ENCODE measurements around the gene EIF1B. TPM values are rescaled to one million over a fixed set of nuclear protein-coding genes. Genes with fewer than 3 reads are reported as not detected.

Gene EIF1B
- total RNA-seq, 1 donor from 2014 or later, result 18.9 TPM

GRCh38 chr3:40299130-40299720 lies 10.3 kb upstream of the EIF1B start:
- H3K27me3 ChIP-seq, result no peaks in the 10 kb centered on the region
- no peaks in the 10 kb centered on the region for H3K4me1 ChIP-seq
- H3K36me3 ChIP-seq, result no peaks in the 10 kb centered on the region
- no peak overlapping the region for H3K4me3 ChIP-seq
- TF ChIP-seq POLR2A (IDR thresholded peaks at IDR 0.05), result no peak
- TF ChIP-seq, protein P1, sequence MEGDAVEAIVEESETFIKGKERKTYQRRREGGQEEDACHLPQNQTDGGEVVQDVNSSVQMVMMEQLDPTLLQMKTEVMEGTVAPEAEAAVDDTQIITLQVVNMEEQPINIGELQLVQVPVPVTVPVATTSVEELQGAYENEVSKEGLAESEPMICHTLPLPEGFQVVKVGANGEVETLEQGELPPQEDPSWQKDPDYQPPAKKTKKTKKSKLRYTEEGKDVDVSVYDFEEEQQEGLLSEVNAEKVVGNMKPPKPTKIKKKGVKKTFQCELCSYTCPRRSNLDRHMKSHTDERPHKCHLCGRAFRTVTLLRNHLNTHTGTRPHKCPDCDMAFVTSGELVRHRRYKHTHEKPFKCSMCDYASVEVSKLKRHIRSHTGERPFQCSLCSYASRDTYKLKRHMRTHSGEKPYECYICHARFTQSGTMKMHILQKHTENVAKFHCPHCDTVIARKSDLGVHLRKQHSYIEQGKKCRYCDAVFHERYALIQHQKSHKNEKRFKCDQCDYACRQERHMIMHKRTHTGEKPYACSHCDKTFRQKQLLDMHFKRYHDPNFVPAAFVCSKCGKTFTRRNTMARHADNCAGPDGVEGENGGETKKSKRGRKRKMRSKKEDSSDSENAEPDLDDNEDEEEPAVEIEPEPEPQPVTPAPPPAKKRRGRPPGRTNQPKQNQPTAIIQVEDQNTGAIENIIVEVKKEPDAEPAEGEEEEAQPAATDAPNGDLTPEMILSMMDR (IDR thresholded peaks at IDR 0.05), result no peak
- TF ChIP-seq POLR2AphosphoS5 (IDR thresholded peaks at IDR 0.05; ENCODE audit: insufficient read depth in 1 of 2, low read depth in 1 of 2), result no peak
- intact Hi-C loops (cut with DNase I), result no loop called here
- H3K9me3 ChIP-seq, result no peaks in the 10 kb centered on the region
- H3K27ac ChIP-seq, result no peak overlapping the region
- DNase-seq (ENCODE audit: extremely low spot score in 2 of 2), result no peak

GRCh38 chr3:40299721-40300335 lies 9.7 kb upstream of the EIF1B start:
- intact Hi-C loops (cut with DNase I), result no loop called here
- Histone ChIP-seq H3K27me3 (no peaks in the 10 kb centered on the region), H3K36me3 (no peaks in the 10 kb centered on the region), H3K9me3 (no peaks in the 10 kb centered on the region), H3K4me1 (no peaks in the 10 kb centered on the region), H3K4me3 (no peak overlapping the region), H3K27ac (no peak overlapping the region)
- TF ChIP-seq, protein P1 (IDR thresholded peaks at IDR 0.05), result no peak
- TF ChIP-seq POLR2AphosphoS5 (IDR thresholded peaks at IDR 0.05; ENCODE audit: insufficient read depth in 1 of 2, low read depth in 1 of 2), result no peak
- TF ChIP-seq POLR2A (IDR thresholded peaks at IDR 0.05), result no peak
- DNase-seq (ENCODE audit: extremely low spot score in 2 of 2), result no peak

DNA sequence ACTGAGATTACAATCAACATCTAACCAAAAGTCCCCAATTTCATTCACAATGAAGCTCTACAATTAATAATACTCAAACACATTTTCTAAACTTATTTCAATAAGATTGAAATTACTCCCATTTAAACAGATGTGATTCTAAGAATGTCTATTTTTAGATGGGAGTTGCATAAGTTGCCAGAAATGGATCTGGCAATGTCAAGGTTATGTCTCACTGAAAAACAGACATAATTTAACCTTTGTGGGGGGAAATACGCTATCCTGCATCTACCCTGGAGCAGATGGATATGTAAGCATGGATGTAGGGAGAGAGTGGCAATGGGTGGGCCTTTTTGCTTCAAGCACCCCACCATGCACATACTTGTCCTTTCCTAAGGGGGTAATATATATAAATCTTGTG lies 6.7 kb upstream of the EIF1B start:
- TF ChIP-seq POLR2AphosphoS5 (IDR thresholded peaks at IDR 0.05; ENCODE audit: insufficient read depth in 1 of 2, low read depth in 1 of 2) (no peak), POLR2A (IDR thresholded peaks at IDR 0.05) (no peak)
- TF ChIP-seq, protein P1 (IDR thresholded peaks at IDR 0.05), result no peak

GRCh38 chr3:40304352-40304751 lies 5.2 kb upstream of the EIF1B start:
- Histone ChIP-seq H3K4me1 (peaks cover 7% of the 10 kb centered on the region), H3K4me3 (no peak overlapping the region), H3K9me3 (no peaks in the 10 kb centered on the region), H3K27me3 (no peaks in the 10 kb centered on the region), H3K27ac (no peak overlapping the region), H3K36me3 (no peaks in the 10 kb centered on the region)
- TF ChIP-seq, protein P1 (IDR thresholded peaks at IDR 0.05), result no peak
- TF ChIP-seq POLR2AphosphoS5 (IDR thresholded peaks at IDR 0.05; ENCODE audit: insufficient read depth in 1 of 2, low read depth in 1 of 2) (no peak), POLR2A (IDR thresholded peaks at IDR 0.05) (no peak)
- intact Hi-C loops (cut with DNase I), result no loop called here
- DNase-seq (ENCODE audit: extremely low spot score in 2 of 2), result no peak

More for the DNA sequence above, 6.7 kb upstream of the EIF1B start:
- no peak overlapping the region for H3K27ac ChIP-seq
- H3K4me3 ChIP-seq, result no peak overlapping the region
- intact Hi-C loops (cut with DNase I), result no loop called here
- H3K36me3 ChIP-seq, result no peaks in the 10 kb centered on the region
- H3K4me1 ChIP-seq, result no peaks in the 10 kb centered on the region
- H3K9me3 ChIP-seq, result no peaks in the 10 kb centered on the region
- no peak for DNase-seq (ENCODE audit: extremely low spot score in 2 of 2)
- H3K27me3 ChIP-seq, result no peaks in the 10 kb centered on the region

- intact Hi-C loops (cut with DNase I), result no loop called here
- no peaks in the 10 kb centered on the region for H3K9me3 ChIP-seq
- peaks cover 0 to 3% of the 10 kb centered on the region in 2 donors for H3K36me3 ChIP-seq
- TF ChIP-seq POLR2AphosphoS5 (IDR thresholded peaks at IDR 0.05; ENCODE audit: insufficient read depth in 1 of 2, low read depth in 1 of 2) (no peak), POLR2A (IDR thresholded peaks at IDR 0.05) (no peak)
- TF ChIP-seq, protein P1 (IDR thresholded peaks at IDR 0.05), result no peak
- no peak for DNase-seq (ENCODE audit: extremely low spot score in 2 of 2)
- no peak overlapping the region for H3K4me3 ChIP-seq
- peaks cover 14% of the 10 kb centered on the region for H3K4me1 ChIP-seq
- H3K27ac ChIP-seq, result no peak overlapping the region
- no peaks in the 10 kb centered on the region for H3K27me3 ChIP-seq
These were observed 3.2 kb upstream of the EIF1B start for GRCh38 chr3:40306336-40306735.

Data from vagina (tissue), 2 donors.